ENCODE data around the gene DEK.

DEK gene

DNA sequence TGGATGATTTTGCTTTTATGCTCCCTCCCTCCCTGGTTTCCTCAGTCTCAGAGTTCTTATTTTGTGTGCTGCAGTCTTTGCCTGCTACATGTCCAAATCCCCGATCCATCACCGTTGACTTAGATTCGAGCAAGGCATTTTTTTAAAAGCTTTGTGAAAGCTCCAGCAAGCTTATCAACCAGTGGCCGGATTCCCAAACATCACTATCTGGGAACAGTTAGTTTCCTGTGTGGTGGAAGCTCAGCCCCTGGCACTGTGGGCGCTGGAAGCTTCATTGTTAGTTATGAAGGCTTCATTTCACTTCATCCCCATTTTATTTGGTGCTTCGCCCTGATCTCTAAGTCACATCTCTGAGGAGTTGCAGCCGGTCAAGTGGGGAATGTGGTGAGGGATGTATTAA, 44.7 kb downstream of the DEK start:
- no peak for DNase-seq (ENCODE audit: low spot score)
- no peak overlapping the region for H3K4me3 ChIP-seq
- TF ChIP-seq, protein P1, sequence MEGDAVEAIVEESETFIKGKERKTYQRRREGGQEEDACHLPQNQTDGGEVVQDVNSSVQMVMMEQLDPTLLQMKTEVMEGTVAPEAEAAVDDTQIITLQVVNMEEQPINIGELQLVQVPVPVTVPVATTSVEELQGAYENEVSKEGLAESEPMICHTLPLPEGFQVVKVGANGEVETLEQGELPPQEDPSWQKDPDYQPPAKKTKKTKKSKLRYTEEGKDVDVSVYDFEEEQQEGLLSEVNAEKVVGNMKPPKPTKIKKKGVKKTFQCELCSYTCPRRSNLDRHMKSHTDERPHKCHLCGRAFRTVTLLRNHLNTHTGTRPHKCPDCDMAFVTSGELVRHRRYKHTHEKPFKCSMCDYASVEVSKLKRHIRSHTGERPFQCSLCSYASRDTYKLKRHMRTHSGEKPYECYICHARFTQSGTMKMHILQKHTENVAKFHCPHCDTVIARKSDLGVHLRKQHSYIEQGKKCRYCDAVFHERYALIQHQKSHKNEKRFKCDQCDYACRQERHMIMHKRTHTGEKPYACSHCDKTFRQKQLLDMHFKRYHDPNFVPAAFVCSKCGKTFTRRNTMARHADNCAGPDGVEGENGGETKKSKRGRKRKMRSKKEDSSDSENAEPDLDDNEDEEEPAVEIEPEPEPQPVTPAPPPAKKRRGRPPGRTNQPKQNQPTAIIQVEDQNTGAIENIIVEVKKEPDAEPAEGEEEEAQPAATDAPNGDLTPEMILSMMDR (IDR thresholded peaks at IDR 0.05): no peak
- no peak overlapping the region for H3K27ac ChIP-seq

- H3K27ac ChIP-seq: no peak overlapping the region
Measured at GRCh38 chr6:18218233-18218632, 46.1 kb downstream of the DEK start.

GRCh38 chr6:18216411-18216810, 47.9 kb downstream of the DEK start:
- Histone ChIP-seq H3K27ac (no peak overlapping the region), H3K4me3 (no peak overlapping the region)
- TF ChIP-seq, protein P1 (IDR thresholded peaks at IDR 0.05): no peak
- DNase-seq (ENCODE audit: low spot score): no peak

More at GRCh38 chr6:18218233-18218632, 46.1 kb downstream of the DEK start:
- DNase-seq (ENCODE audit: low spot score): no peak
- TF ChIP-seq, protein P1 (IDR thresholded peaks at IDR 0.05): no peak
- H3K4me3 ChIP-seq: no peak overlapping the region

GRCh38 chr6:18215436-18215835, 48.9 kb downstream of the DEK start:
- no peak overlapping the region for H3K27ac ChIP-seq
- no peak for DNase-seq (ENCODE audit: low spot score)
- TF ChIP-seq, protein P1 (IDR thresholded peaks at IDR 0.05): no peak
- no peak overlapping the region for H3K4me3 ChIP-seq

GRCh38 chr6:18214003-18214402, 50.3 kb downstream of the DEK start:
- no peak overlapping the region for H3K27ac ChIP-seq
- TF ChIP-seq, protein P1 (IDR thresholded peaks at IDR 0.05): no peak
- DNase-seq (ENCODE audit: low spot score): no peak

GRCh38 chr6:18213439-18213838, 50.9 kb downstream of the DEK start:
- Histone ChIP-seq H3K27ac (no peak overlapping the region), H3K4me3 (no peak overlapping the region)
- TF ChIP-seq, protein P1 (IDR thresholded peaks at IDR 0.05): no peak
- no peak for DNase-seq (ENCODE audit: low spot score)

More at GRCh38 chr6:18214003-18214402, 50.3 kb downstream of the DEK start:
- H3K4me3 ChIP-seq: no peak overlapping the region

GRCh38 chr6:18212231-18212630, 52.1 kb downstream of the DEK start:
- Histone ChIP-seq H3K27ac (no peak overlapping the region), H3K4me3 (no peak overlapping the region)
- TF ChIP-seq, protein P1 (IDR thresholded peaks at IDR 0.05): no peak
- DNase-seq (ENCODE audit: low spot score): no peak

Measured in coronary artery (tissue), 2 donors.